GM21515 (cell line): ENCODE measurements around the gene GJA5.

Source experiments
- ATAC-seq: cut with Tn5 transposase; IDR thresholded peaks from one replicate; pipeline ENCODE4 v1.9.1; 2021; ENCODE audit not compliant: unreplicated experiment

Gene GJA5

GRCh38 chr1:147762233-147763024, 2.0 kb upstream of the GJA5 start:
- no peak for ATAC-seq

- ATAC-seq: no peak
Observed at GRCh38 chr1:147758379-147759100, 1.9 kb downstream of the GJA5 start.

DNA sequence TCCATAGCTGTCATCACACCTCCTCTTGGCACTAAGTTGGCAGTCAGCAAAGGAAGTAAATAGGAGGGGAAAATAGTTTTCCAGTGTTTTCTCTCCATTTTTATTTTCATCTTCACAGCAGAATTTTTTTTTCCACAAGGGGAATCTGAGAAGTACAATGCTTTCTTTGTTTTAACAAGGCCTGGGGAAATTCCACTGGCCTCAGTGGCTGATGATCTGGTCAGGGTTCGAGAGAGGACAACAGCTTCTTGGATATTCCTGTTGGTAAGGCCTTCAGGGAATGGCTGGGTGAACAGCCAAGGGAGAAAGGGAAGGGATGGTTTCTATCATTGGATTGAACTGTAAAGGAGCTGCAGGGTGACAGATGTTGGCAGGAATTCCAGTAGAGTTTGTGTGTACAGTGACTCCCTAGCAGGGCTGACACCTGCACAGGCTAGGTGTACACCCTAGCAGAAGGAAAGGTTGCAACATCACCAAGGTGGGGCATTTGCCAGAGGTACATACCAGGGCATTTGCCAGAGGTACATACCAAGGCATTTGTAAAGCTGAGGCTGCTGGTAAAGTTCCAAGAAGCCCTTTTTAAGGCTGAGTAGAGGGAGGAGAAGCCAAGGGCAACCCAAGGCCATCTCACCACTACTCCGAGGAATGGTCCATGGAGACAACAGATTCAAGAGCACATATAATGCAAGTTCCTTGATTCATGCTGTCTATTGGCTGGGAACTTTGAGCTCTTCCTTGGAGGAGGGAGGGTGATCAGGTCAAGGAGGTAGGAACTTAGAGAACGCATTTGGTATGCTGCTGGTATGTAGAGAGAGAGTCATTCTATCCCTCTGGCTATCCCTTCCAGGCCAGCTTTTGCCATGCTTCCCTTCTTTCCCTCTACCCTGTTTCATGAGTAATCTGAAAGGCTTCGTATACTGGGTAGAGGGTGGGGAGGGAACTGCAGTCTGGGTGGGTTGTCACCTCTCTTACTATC, 3.1 kb downstream of the GJA5 start:
- ATAC-seq: no peak

DNA sequence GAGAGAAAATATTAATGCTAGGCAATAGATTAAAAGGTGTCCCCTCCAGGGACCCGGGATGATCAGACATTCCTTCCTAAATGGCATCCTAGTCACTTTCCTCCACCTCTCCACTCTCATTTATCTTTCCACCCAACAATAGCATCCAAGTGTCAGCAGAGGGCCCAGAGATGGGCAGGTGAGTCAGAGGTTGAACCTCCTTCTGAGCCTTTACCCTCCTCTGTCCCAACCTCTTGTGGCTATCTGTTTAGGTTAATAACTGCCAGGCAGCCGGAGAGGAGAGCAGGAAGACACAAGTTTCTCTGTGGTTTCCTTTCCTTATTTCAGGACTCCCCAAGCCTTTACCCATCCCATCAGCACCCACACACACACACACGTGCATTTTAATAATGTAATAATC, 4.1 kb downstream of the GJA5 start:
- ATAC-seq: no peak

DNA sequence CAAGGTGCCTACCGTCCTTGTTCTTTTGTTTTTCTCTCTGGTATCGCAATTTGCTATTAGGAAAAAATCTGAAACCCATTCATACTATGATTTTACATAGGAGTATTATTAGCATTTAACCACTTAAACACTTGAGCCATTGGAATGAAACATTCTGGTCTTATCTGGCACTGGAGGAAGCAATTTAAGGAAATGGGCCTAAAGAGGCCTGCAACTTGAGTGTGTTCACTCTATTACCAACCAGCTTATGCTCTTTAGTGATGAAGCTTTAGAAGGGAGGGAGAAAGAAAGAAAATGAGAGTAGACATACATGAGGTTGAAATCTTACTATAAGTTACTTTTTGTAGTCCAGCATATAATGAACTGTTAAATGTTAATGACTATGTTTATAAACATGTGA, 5.7 kb downstream of the GJA5 start:
- no peak for ATAC-seq

- no peak for ATAC-seq
Observed at GRCh38 chr1:147753081-147753480, 7.3 kb downstream of the GJA5 start.

- no peak for ATAC-seq
Observed at GRCh38 chr1:147752511-147752910, 7.9 kb downstream of the GJA5 start.

- no peak for ATAC-seq
Observed at GRCh38 chr1:147751346-147751745, 9.1 kb downstream of the GJA5 start.

GRCh38 chr1:147750618-147751217, 9.7 kb downstream of the GJA5 start:
- no peak for ATAC-seq

DNA sequence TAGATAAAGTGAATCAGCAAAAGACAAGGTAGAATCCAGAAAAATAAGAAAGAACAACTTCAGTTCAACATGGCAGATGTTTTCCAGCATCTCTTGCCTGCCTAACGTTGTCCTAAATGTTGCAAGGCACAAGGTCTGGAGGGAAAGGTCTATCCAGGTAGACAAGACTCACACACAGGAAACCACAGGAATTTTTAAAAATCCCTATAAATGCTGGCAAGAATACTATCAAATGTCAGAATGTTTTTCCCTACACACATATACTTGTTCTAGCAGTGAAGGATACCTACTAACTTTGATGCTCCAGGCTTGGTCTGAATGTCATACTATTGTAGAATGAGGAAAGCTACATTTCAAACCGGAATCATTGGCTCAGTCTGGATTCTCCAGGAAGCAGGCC, 10.6 kb downstream of the GJA5 start:
- no peak for ATAC-seq

- ATAC-seq: no peak
Observed at GRCh38 chr1:147748676-147749350, 11.6 kb downstream of the GJA5 start.

DNA sequence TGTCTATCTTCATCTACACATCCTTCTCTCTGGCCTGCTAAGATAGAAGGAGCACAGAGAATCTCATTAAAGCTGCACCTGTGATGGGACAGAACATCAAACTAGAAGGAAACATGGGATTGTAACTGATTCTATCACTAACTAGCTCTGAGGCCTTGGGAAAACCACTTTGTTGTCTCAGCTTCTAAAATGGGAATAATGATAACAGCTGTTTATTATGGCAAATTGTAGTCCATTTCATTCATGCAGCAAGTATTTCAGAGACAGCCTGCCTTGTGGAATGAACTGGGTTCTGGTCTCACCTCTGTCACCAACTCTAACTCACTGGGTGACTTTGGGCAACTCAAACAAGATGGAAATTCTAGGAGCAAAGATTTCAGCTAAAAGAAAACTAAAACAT, 12.4 kb downstream of the GJA5 start:
- no peak for ATAC-seq

DNA sequence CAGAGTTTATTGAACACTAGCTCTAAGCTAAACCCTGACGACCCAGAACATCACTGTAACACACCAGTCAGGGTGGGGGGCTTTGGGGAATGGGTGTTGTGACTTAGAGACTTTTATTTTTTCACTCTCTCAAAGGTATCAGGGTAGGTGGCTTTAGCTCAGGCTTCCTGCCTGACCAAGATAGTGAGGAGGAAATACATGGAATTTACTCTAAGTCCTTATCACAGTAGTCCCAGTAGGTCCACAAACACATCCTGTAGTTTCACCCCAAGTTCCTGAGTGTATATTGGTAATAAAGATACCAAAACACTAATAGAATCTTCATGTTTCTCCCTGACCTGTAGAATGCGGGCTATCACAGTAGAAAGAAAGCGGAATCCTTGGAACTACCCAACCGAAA, 15.1 kb downstream of the GJA5 start:
- ATAC-seq: no peak

DNA sequence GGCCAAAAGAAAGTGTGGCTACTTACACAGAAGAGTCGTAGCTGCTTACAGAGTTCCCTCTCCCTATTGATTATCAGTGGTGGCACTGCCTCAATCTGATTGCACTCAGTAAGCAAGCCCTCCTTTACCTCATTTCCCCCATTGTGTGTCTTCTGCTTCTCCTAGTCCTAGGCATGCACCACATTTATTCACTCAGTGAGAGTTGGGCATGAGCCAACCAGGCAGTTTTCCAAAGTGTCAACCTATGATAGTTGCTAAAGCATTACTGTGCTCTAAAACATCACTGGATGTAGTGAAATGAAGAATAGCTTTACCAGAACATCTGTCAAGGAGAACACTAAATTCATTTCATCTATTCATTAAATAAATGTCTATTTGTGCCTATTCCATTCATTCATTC, 19.3 kb downstream of the GJA5 start:
- no peak for ATAC-seq

GRCh38 chr1:147740391-147740790, 20.0 kb downstream of the GJA5 start:
- no peak for ATAC-seq

DNA sequence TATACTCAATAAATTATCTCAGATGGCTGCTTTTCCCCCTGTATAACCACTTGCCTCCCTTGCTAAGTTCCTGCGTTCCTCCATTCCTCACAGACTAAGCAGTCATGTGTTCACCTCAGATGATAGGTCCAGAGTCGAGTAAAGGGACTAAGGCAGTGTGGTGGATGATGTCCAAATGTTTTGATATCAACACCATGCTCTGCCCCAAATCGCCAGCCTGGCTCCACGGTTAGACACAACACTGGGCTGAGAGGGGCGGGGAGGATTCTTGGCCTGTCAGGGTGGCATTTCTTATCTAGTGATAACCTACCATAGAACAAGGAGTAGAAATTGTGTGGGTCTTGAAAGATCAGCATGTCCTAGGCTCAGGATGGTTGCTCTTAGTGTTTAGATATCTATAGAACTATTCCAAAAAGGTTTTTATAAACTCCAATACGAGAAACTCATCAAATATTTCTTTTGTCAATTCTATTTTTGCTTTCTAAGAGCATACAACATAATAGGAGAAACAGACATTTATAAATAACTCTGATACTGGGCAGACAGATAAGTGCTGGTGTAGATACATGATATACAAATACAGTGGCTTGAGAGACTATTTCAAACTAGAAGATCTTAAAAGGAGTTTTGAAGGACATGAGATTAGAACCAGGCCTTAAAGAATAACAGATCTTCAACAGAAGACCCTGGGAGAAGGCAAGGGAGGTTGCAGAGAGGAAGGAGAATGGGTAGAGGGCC, 21.5 kb downstream of the GJA5 start:
- no peak for ATAC-seq

GRCh38 chr1:147738129-147738528, 22.3 kb downstream of the GJA5 start:
- no peak for ATAC-seq

GRCh38 chr1:147736883-147737282, 23.5 kb downstream of the GJA5 start:
- no peak for ATAC-seq

GRCh38 chr1:147735423-147735822, 25.0 kb downstream of the GJA5 start:
- ATAC-seq: no peak
